Measurements from ENCODE around the gene RIOX2.
A peak's percentile ranks its signal among the peaks of the same experiment; 100 is the strongest.
"Not testable (repeated sequence)": the region's sequence is repeated elsewhere in the genome, so short reads cannot be mapped to it uniquely, and the experiment has no call there.

Gene RIOX2

DNA sequence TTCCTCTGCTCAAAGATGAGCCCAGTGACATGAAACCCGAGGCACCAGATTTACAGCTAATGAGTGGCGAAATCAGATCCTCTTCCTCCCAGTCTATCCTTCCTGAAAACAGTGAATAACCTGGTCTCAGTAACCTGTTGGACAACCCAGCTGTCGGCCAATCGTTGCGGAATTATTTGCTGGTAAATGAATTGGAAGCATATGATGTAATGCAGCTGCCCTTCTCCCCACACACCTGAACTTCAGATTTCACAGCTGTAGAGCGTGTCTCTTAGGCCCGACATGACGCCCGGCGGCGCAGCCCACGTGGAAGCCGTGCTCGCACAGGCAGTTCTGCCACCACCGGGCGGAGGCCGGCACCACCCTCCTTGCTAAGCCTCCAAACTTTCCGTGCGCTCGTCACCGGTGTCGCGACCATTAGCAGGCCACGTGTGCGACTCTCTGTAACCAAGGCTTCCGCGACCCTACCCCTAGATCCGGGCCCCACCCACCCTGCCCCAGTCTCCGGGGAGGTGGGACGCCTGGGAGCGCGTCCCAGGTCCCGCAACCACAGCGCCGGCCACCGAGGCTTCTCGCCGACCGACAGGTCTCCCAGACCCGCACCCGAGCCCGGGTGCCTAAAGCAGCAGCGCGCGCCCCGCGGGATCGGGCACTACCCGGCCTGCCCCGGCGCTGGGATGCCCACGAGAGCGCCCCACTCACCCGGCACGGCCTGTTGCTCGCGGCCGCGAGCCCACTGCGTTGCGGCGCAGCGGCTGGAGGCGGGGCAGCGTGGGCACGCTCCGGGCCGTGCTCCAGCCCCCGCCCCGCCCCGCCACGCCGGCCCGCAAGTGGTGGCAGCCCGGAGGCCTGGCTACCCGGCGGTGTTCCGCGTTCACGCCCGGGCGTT is at the start of gene RIOX2:
Gene RIOX2 (minus strand): TSS at position 753 of the 889 bp plus-strand sequence. CDS start 4,838 bp downstream, outside the sequence.
- DNase-seq, result peak; percentile 80

DNA sequence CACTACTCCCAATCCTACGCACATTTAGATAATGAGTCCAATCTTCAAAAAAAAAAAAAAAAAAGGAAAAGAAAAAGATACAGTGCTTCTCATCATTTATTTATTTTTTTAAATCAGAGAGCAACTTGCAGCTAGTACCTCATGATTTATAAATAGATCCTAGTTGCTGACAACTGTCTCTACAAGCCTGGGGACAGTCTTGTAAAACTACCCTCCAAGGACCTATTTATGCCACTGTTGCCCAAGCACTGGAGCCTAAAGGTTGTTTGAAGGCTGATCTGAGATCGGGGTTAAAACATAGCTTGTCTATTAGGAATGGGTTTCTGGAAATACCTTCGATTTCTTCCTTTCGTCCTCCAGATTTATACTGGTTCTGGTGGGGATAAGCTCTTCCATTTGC is 48.2 kb upstream of the RIOX2 start:
- no peak for DNase-seq

GRCh38 chr3:98018301-98018700 is 46.1 kb upstream of the RIOX2 start:
- DNase-seq, result no peak

GRCh38 chr3:98014268-98014585 is 42.0 kb upstream of the RIOX2 start:
- no peak for DNase-seq

GRCh38 chr3:98013411-98014267 is 41.4 kb upstream of the RIOX2 start:
- DNase-seq, result no peak

GRCh38 chr3:98012979-98013378 is 40.7 kb upstream of the RIOX2 start:
- DNase-seq, result no peak

- DNase-seq, result not testable (repeated sequence)
These were observed 38.7 kb upstream of the RIOX2 start for GRCh38 chr3:98010883-98011449.

DNA sequence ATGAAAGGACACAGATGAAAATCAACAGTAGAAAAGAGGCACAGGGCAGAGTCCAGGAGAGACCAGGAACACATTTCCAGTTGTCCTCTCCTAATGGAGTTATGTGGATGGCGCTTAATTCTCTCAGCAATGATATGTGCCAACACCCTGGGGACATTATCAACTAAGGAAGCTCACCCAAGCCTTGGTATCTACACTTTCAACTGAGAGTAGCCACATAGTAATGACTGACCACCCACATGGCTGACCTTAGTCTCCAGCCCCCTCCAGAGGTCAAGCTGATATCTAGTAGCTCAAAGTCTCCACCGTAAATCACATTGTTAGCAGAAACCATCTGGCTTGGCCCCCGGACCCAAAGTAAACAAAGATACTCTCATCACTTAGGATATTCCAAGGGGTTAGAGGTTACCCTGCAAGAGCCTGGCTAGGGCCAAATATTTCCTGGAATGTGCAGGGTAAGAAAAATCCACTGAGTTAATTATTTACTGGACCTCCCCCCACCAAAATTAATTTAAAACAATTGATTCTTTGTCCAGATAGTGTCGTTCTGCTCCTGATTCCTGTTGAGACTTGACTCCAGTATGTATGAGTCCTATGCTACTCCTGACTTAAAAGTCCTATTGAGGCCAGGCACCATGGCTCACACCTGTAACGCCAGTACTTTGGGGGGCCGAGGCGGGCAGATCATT is 38.1 kb upstream of the RIOX2 start:
- DNase-seq, result no peak

GRCh38 chr3:98008855-98009254 is 36.6 kb upstream of the RIOX2 start:
- DNase-seq, result no peak

DNA sequence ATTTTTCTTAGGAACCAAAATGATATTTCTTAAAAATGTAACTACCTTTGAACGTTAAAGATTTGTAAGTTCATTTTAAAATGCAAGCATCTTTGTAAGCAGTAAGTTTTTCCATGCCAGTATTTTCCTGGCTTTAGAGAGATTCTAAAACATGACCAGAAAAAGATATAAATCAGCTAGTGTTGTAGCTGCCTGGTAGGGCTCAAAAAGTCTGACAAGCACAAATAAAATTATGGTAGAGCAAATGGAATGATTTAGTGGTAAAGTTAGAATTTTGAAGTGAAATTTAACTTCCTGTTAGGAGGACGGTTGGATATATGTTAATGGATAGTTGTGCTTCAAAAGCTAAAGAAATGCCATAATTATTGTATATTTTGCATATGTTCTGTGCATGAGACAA is 33.2 kb upstream of the RIOX2 start:
- no peak for DNase-seq

GRCh38 chr3:98004721-98005120 is 32.5 kb upstream of the RIOX2 start:
- DNase-seq, result no peak

- DNase-seq, result no peak
These were observed 31.2 kb upstream of the RIOX2 start for GRCh38 chr3:98003306-98003969.

- DNase-seq, result no peak
These were observed 30.5 kb upstream of the RIOX2 start for GRCh38 chr3:98002717-98003116.

DNA sequence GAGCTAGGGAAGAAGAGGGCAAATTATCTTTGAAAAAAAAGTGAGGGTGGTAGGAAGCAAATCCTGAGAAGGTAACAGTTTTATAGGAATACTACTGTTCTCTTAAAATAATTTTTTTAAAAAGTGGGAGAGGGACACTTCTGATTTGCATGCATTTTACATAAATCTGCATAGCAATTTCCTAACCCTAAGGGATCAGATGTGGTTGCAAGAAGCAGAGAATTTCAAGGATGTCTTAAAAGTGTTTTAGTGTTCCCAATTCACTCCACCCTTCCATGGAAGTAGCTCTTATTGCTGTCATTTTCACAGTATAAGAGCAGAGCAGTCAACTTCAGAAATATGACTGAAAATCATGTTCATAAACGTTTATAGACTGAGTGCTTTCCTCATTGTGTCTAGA is 27.8 kb upstream of the RIOX2 start:
- DNase-seq, result no peak

DNA sequence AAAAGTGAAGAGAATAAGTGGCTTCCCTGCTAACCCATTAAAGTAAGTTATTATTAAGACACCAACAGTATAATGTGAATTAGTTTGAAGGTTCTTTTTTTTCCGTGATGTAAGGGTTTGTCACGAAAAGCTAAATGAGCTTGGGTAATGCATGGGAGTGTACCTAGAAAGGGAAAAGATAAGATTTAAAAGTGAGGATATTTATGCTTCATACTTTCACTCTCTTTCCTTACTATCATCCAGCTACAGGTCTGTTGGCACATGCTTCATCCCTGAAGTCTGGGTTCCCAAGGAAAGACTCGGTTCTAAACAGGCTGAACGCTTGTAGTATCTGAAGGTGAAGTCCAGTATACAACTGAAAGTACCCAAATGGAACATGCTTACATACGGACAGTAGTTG is 26.9 kb upstream of the RIOX2 start:
- no peak for DNase-seq

DNA sequence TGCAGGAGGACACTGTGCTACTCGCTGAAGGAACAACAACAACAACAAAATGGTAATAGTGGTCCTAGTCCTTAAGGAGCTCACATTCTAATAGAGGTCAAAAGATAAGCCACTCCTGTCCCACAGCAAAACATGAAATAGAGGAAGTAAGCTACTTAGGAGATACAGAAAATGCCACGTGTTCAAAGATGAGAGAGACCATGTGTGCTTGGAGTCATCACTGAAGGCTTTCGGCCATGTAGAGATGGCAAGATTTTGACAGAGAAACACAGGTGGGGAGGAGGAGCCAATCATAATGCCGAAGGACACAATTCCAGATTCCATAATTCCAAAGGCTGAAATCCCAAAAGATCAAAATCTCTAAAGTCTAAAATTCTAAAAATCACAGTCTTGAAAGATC is 24.8 kb upstream of the RIOX2 start:
- no peak for DNase-seq

DNA sequence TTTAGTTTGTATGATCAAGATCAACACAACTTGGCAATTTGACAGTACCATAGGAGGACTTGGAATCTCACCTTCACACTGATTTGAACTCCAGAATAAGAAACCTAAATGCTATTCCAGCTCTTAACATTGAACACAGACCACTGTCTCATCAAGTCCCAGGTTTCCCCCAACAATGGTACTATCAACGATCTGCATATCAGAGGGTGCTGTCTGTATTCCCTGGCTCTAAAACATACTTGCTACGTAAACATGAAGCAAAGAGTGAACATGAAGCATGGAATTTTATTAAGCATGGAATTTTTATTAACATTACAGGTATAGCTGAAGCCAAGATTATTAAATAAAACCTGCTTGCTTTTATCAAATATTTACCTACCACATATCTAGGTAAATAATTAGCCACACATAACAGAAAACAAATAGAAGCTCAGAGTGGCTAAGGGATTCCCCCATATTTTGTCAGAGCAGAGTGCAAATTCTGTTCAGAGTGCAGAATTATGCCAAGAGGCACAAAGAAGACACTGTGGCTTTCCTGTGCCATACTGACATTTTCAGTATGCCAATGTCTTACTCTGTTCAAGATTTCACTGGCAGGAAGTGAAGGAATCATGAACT is 22.2 kb upstream of the RIOX2 start:
- DNase-seq, result no peak

- DNase-seq, result no peak
These were observed 21.3 kb upstream of the RIOX2 start for GRCh38 chr3:97993526-97993925.

GRCh38 chr3:97992547-97993173 is 20.4 kb upstream of the RIOX2 start:
- DNase-seq, result no peak

DNA sequence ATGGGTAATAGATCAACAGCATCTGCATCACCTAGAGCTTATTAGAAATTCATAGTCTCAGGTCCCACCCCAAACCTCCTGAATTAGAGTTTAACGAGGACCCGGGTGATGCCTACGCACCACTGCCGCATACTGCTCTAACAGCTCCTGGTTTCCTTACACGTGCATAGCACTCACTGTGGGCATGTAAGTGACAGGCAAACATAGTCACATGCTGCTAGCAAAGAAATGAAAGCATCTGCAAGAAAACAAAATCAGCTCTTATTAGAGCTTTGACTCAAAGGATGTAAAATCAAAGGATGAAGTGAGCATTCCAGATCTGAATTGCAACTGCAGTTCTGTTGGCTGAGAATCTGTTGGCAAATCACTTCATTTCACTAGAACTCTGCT is 19.1 kb upstream of the RIOX2 start:
- no peak for DNase-seq

GRCh38 chr3:97990624-97991292 is 18.5 kb upstream of the RIOX2 start:
- DNase-seq, result no peak

Measured in activated T-cell treated with anti-CD3 and anti-CD28 coated beads, Interleukin-2, amount 50 U/mL, for 1 hour (primary cell).